HAP-1 (cell line): ENCODE data around the gene FILIP1L.
"Not testable (repeated sequence)": the region's sequence is repeated elsewhere in the genome, so short reads cannot be mapped to it uniquely, and the experiment has no call there.

Source experiments
- DNase-seq, 2 experiments: peaks; one replicate each; pipeline ENCODE4 v3.0.0-alpha.2; 2016 to 2020; ENCODE audit warnings: low spot score in 2 of 2
- H3K27me3 ChIP-seq: fragments of 250-450 bp; sonication (Bioruptor Pico); 2 replicates; pipeline ENCODE4 v1.5.1; 2020; ENCODE audit warnings: low read depth, mild to moderate bottlenecking, moderate library complexity
- H3K36me3 ChIP-seq: fragments of 250-450 bp; sonication (Bioruptor Pico); replicated peaks from 2 replicates; pipeline ENCODE4 v1.5.1; 2020; ENCODE audit warnings: mild to moderate bottlenecking
- H3K4me1 ChIP-seq: fragments of 250-450 bp; sonication (Bioruptor Pico); 2 replicates; pipeline ENCODE4 v1.5.1; 2020; ENCODE audit warnings: mild to moderate bottlenecking
- H3K4me3 ChIP-seq: fragments of 250-450 bp; sonication (Bioruptor Pico); 2 replicates; pipeline ENCODE4 v1.5.1; 2020; ENCODE audit warnings: mild to moderate bottlenecking, moderate library complexity
- H3K9me3 ChIP-seq: fragments of 250-450 bp; sonication (Bioruptor Pico); 2 replicates; pipeline ENCODE4 v1.5.1; 2020; ENCODE audit warnings: mild to moderate bottlenecking, moderate library complexity
- in situ Hi-C: fragments of 300-500 bp; cut with MboI; formaldehyde crosslinking; loops from 3 replicates; pipeline ENCODE4 v1.14.3; 2020; ENCODE audit warnings: low sequenced_read_pairs, inconsistent platforms, mixed read lengths

The FILIP1L gene

GRCh38 chr3:100100425-100100824 is 13.9 kb downstream of the FILIP1L start:
- in situ Hi-C loops = no loop called here
- Histone ChIP-seq H3K27me3 (no peaks in the 10 kb centered on the region), H3K4me3 (no peak overlapping the region), H3K36me3 (no peaks in the 10 kb centered on the region), H3K9me3 (no peaks in the 10 kb centered on the region), H3K4me1 (peaks cover 14% of the 10 kb centered on the region)
- DNase-seq = no peak

- Histone ChIP-seq H3K9me3 (no peaks in the 10 kb centered on the region), H3K36me3 (no peaks in the 10 kb centered on the region), H3K4me3 (no peak overlapping the region), H3K27me3 (no peaks in the 10 kb centered on the region), H3K4me1 (peaks cover 6% of the 10 kb centered on the region)
- no peak for DNase-seq
- in situ Hi-C loops = no loop called here
Observed at GRCh38 chr3:100099621-100100020, 14.7 kb downstream of the FILIP1L start.

GRCh38 chr3:100098784-100099070 is 15.6 kb downstream of the FILIP1L start:
- in situ Hi-C loops = no loop called here
- DNase-seq = no peak
- H3K4me3 ChIP-seq = no peak overlapping the region
- no peaks in the 10 kb centered on the region for H3K27me3 ChIP-seq
- H3K36me3 ChIP-seq = no peaks in the 10 kb centered on the region
- peaks cover 5% of the 10 kb centered on the region; the same call in 1 of the 2 replicates for H3K4me1 ChIP-seq
- no peaks in the 10 kb centered on the region for H3K9me3 ChIP-seq

- in situ Hi-C loops = no loop called here
- H3K4me1 ChIP-seq = peaks cover 5% of the 10 kb centered on the region; the same call in 1 of the 2 replicates
- no peaks in the 10 kb centered on the region for H3K9me3 ChIP-seq
- H3K27me3 ChIP-seq = no peaks in the 10 kb centered on the region
- H3K4me3 ChIP-seq = no peak overlapping the region
- DNase-seq = no peak
- no peaks in the 10 kb centered on the region for H3K36me3 ChIP-seq
Observed at GRCh38 chr3:100097919-100098783, 16.1 kb downstream of the FILIP1L start.

GRCh38 chr3:100096866-100097265 is 17.4 kb downstream of the FILIP1L start:
- no peaks in the 10 kb centered on the region for H3K27me3 ChIP-seq
- in situ Hi-C loops = no loop called here
- H3K4me1 ChIP-seq = peaks cover 5% of the 10 kb centered on the region; the same call in 1 of the 2 replicates
- no peaks in the 10 kb centered on the region for H3K9me3 ChIP-seq
- DNase-seq = no peak
- no peak overlapping the region for H3K4me3 ChIP-seq
- H3K36me3 ChIP-seq = no peaks in the 10 kb centered on the region

DNA sequence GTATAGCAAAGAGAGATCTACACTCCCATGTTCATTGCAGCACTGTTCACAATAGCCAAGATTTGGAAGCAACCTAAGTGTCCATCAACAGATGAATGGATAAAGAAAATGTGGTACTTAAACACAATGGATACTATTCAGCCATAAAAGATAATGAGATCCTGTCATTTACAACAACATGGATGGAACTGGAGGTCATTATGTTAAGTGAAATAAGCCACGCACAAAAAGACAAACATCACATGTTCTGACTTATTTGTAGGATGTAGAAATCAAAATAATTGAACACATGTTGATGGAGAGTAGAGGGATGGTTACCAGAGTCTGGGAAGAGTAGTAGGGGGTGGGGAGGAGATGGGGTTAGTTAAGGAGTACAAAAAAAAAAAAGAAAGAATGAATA is 18.0 kb downstream of the FILIP1L start:
- H3K27me3 ChIP-seq, in situ Hi-C loops, H3K9me3 ChIP-seq, H3K4me1 ChIP-seq, H3K36me3 ChIP-seq, H3K4me3 ChIP-seq: not testable (repeated sequence)
- DNase-seq = peak in 1 of 2 experiments; percentile 15

GRCh38 chr3:100093831-100094230 is 20.5 kb downstream of the FILIP1L start:
- peaks cover 21% of the 10 kb centered on the region for H3K4me1 ChIP-seq
- in situ Hi-C loops = no loop called here
- H3K9me3 ChIP-seq = no peaks in the 10 kb centered on the region
- H3K36me3 ChIP-seq = no peaks in the 10 kb centered on the region
- DNase-seq = no peak
- H3K27me3 ChIP-seq = no peaks in the 10 kb centered on the region
- no peak overlapping the region for H3K4me3 ChIP-seq

DNA sequence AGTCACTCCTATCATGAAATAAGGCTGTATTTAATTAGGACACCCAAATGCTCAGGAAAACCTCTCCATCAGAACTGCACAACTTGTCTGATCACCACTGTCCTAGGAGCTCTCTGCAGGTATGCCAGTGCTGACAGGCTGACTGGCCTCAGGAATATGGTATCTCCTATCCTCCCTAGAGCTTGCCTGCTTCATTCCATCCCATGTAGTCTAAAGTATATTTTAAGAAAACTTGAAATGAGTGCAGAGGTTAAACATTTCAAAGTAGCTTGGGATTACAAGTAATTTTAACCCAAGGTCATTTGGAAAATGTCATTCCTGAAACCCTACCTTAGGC is 23.7 kb downstream of the FILIP1L start:
- H3K4me1 ChIP-seq = peaks cover 31% of the 10 kb centered on the region
- in situ Hi-C loops = no loop called here
- no peaks in the 10 kb centered on the region for H3K9me3 ChIP-seq
- DNase-seq = no peak
- no peaks in the 10 kb centered on the region for H3K36me3 ChIP-seq
- no peak overlapping the region for H3K4me3 ChIP-seq
- no peaks in the 10 kb centered on the region for H3K27me3 ChIP-seq

GRCh38 chr3:100089812-100090668 is 24.3 kb downstream of the FILIP1L start:
- Histone ChIP-seq H3K4me1 (peaks cover 31% of the 10 kb centered on the region), H3K9me3 (no peaks in the 10 kb centered on the region), H3K4me3 (no peak overlapping the region), H3K36me3 (no peaks in the 10 kb centered on the region), H3K27me3 (no peaks in the 10 kb centered on the region)
- DNase-seq = peak; percentile 50 to 57
- in situ Hi-C loops = no loop called here

DNA sequence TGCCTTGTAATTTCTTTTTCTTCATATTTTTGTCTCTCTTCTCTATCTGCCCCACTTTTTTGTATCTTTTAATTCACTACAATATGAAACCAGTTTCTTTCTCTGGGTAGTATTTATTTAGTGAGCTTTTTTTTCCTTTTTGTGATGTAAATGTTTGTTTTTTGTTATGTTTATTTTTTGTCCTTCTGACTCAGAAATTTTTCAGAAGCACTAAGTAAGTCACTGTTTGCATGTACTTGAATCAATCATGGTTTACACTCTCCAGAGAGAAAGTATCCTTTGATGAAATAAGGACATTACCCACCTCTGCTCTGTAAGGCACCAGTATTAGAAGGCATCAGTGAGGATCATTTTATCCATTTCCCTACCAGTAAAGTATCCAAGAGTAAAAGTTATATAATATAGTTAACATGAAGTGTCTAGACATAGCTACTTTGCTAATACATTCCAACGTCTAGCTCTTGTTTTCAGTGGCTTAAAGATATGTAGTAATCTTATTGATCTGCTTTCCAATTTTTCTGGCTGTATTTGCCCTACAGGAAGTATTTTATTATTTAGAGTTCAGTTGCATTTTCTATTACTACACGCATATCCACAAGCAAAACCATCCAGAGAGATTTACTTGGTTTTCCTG is 25.4 kb downstream of the FILIP1L start:
- Histone ChIP-seq H3K4me1 (peaks cover 31% of the 10 kb centered on the region), H3K36me3 (no peaks in the 10 kb centered on the region), H3K9me3 (no peaks in the 10 kb centered on the region), H3K4me3 (no peak overlapping the region), H3K27me3 (no peaks in the 10 kb centered on the region)
- in situ Hi-C loops = no loop called here
- DNase-seq = peak in 1 of 2 experiments; percentile 73

GRCh38 chr3:100087198-100087597 is 27.1 kb downstream of the FILIP1L start:
- no peak for DNase-seq
- no peaks in the 10 kb centered on the region for H3K27me3 ChIP-seq
- in situ Hi-C loops = no loop called here
- no peaks in the 10 kb centered on the region for H3K36me3 ChIP-seq
- peaks cover 31% of the 10 kb centered on the region for H3K4me1 ChIP-seq
- no peak overlapping the region for H3K4me3 ChIP-seq
- no peaks in the 10 kb centered on the region for H3K9me3 ChIP-seq

- in situ Hi-C loops = no loop called here
- H3K36me3 ChIP-seq = no peaks in the 10 kb centered on the region
- H3K4me1 ChIP-seq = peaks cover 31% of the 10 kb centered on the region
- no peaks in the 10 kb centered on the region for H3K27me3 ChIP-seq
- DNase-seq = no peak
- no peaks in the 10 kb centered on the region for H3K9me3 ChIP-seq
- H3K4me3 ChIP-seq = no peak overlapping the region
Observed at GRCh38 chr3:100086401-100086800, 27.9 kb downstream of the FILIP1L start.

DNA sequence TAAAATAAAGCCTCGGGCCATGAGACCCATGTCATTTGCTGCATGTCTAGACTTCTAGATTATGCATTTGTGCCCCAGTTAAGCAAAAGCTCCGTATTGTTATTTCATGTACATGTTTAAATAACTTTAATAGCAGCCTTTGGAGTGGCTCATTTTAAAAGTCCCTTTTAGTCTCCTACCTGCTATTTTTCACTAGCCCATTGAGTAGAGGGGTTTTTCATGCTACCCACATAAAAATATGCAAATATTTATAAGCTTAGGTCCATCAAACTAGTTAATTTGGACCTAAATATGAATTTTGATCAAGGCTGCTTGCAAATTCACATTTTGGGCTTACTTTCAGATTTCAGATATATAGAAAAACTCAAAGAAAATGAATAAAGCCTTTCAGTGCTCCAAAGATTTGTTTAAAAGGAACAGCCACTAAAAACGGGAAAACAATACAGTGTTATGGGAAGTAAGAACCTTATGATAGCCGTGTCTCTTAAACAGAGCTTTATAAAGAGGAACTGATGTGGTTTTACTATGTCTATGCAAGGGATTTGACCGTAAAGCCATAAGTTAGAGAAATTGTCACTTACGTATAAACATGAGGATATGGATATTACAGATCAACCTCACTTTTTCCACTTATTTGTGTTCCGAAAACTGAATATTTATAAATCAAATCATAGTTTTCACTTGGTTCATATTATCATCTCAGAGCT is 30.0 kb downstream of the FILIP1L start:
- no peak for DNase-seq
- H3K36me3 ChIP-seq = no peaks in the 10 kb centered on the region
- H3K4me3 ChIP-seq = no peak overlapping the region
- peaks cover 20% of the 10 kb centered on the region for H3K4me1 ChIP-seq
- H3K27me3 ChIP-seq = no peaks in the 10 kb centered on the region
- no peaks in the 10 kb centered on the region for H3K9me3 ChIP-seq
- in situ Hi-C loops = no loop called here
